A549 (cell line): ENCODE measurements around the gene CD83. TPM values are rescaled to one million over a fixed set of nuclear protein-coding genes. Genes with fewer than 3 reads are reported as not detected.

Experiments used
- ATAC-seq, 2 experiments: fragments of 200-7000 bp in 1 of 2; fragments of >200 bp in 1 of 2; cut with Nextera tagmentation in 1 of 2; cut with Tn5 transposase in 1 of 2; 3 replicates each; pipeline versions ENCODE4 v1.8.0 to v1.9.1; 2018 to 2020; ENCODE audit warnings: mild to moderate bottlenecking in 1 of 2, moderate library complexity in 1 of 2
- CTCF ChIA-PET: fragments of 300-600 bp; sonication (Branson Sonifier 250); formaldehyde crosslinking; extraction: SDS; loops from one replicate; lab custom pipeline; 2021; ENCODE audit warnings: antibody characterized with exemption, inconsistent platforms; lab: Yijun Ruan, JAX
- POLR2A ChIA-PET: fragments of 350-600 bp; formaldehyde crosslinking; extraction: SDS; loops from one replicate; lab custom pipeline; 2021; ENCODE audit warnings: antibody characterized with exemption, inconsistent platforms; lab: Yijun Ruan, JAX
- DNase-seq, 2 experiments: peaks; one replicate each; pipeline versions ENCODE4 v3.0.0 to v3.0.0-alpha.2; 2011 to 2016; ENCODE audit warnings: low read depth in 1 of 2, low spot score in 1 of 2
- FAIRE-seq: peaks from 2 replicates; lab custom pipeline; 2011; peaks lifted over from hg19 to GRCh38; lab: Jason Lieb, UNC
- H3K27ac ChIP-seq, 2 experiments: fragments of >200 bp; sonication (Bioruptor Twin); formaldehyde crosslinking; 3 replicates each; pipeline ENCODE4 v1.5.1; 2016 to 2017
- H3K4me1 ChIP-seq: fragments of >200 bp; sonication (Bioruptor Twin); formaldehyde crosslinking; 3 replicates; pipeline ENCODE4 v1.6.1; 2016
- H3K4me2 ChIP-seq: fragments of >200 bp; sonication (Bioruptor Twin); formaldehyde crosslinking; 3 replicates; pipeline ENCODE4 v1.6.1; 2016
- H3K4me3 ChIP-seq: fragments of >200 bp; sonication (Bioruptor Twin); formaldehyde crosslinking; 3 replicates; pipeline ENCODE4 v1.5.1; 2016
- H3K9me3 ChIP-seq: fragments of >200 bp; sonication (Bioruptor Twin); formaldehyde crosslinking; 3 replicates; pipeline ENCODE4 v1.6.1; 2016
- ESRRA ChIP-seq: fragments of 150-350 bp; IDR thresholded peaks from 2 replicates; pipeline ENCODE4 v1.6.1; 2014; ENCODE audit warnings: mild to moderate bottlenecking, low read length, borderline replicate concordance
- KDM1A ChIP-seq: fragments of 200-600 bp; sonication (generic); IDR thresholded peaks from 2 replicates; pipeline ENCODE4 v1.6.1; 2016; ENCODE audit warnings: low read depth, mild to moderate bottlenecking
- MYC ChIP-seq: IDR thresholded peaks from 2 replicates; pipeline ENCODE4 v1.6.1; 2012; ENCODE audit warnings: mild to moderate bottlenecking, inconsistent platforms, low read length, improper control_type of control experiment, borderline replicate concordance
- NFE2L2 ChIP-seq: fragments of 150-350 bp; conservative IDR thresholded peaks from 2 replicates; pipeline ENCODE4 v1.6.1; 2014; ENCODE audit warnings: low read length
- NR3C1 ChIP-seq: fragments of >200 bp; sonication (Bioruptor Twin); formaldehyde crosslinking; IDR thresholded peaks from 3 replicates; pipeline ENCODE4 v1.6.1; 2017
- POLR2A ChIP-seq: IDR thresholded peaks from 2 replicates; pipeline ENCODE4 v1.6.1; 2012; ENCODE audit warnings: mild to moderate bottlenecking, low read length
- RARB ChIP-seq: fragments of 250-450 bp; sonication (Bioruptor Pico); IDR thresholded peaks from 2 replicates; pipeline ENCODE4 v1.8.0; 2021; ENCODE audit warnings: mild to moderate bottlenecking, moderate library complexity
- RCOR1 ChIP-seq: fragments of 150-350 bp; IDR thresholded peaks from 2 replicates; pipeline ENCODE4 v1.6.1; 2014; ENCODE audit warnings: antibody characterized with exemption, low read length, low read depth
- RNF2 ChIP-seq: fragments of 200-600 bp; sonication (generic); IDR thresholded peaks from 2 replicates; pipeline ENCODE4 v1.6.1; 2016; ENCODE audit warnings: low read depth, mild to moderate bottlenecking, antibody characterized with exemption, moderate library complexity, borderline replicate concordance
- TFCP2L1 ChIP-seq: fragments of 250-450 bp; sonication (Bioruptor Pico); IDR thresholded peaks from 2 replicates; pipeline ENCODE4 v1.5.0; 2021; ENCODE audit warnings: mild to moderate bottlenecking
- TP53 ChIP-seq: fragments of 250-450 bp; sonication (Bioruptor Pico); IDR thresholded peaks from 2 replicates; pipeline ENCODE4 v1.5.0; 2021; ENCODE audit warnings: mild to moderate bottlenecking, moderate library complexity
- ZFP36 ChIP-seq: fragments of 450-650 bp; IDR thresholded peaks from 2 replicates; pipeline ENCODE4 v1.6.1; 2014; ENCODE audit warnings: borderline replicate concordance; ENCODE audit not compliant: partially characterized antibody
- ZNF302 ChIP-seq: fragments of 250-450 bp; sonication (Bioruptor Pico); IDR thresholded peaks from 2 replicates; pipeline ENCODE4 v1.9.0; 2021; ENCODE audit warnings: inconsistent platforms, mild to moderate bottlenecking, moderate library complexity
- WGBS: methylation state at CpG from one replicate; pipeline ENCODE4 v1.1.6; 2017; ENCODE audit errors: missing lambda C conversion rate; 5-methylcytosine and 5-hydroxymethylcytosine counted together
- polyA plus RNA-seq, 4 experiments: library from polyadenylated mRNA; depleted of rRNA in 3 of 4; stranded (reverse); fragments of >200 nt; fragmentation: RNase III in 1 of 4; extraction: RNeasy Plus Mini Kit Qiagen cat#74134 plus additional on column Dnase treatment in 1 of 4; gene quantifications; 2 replicates in 3 of 4; 3 replicates in 1 of 4; pipeline ENCODE4 v1.2.3, GENCODE V29; 2011 to 2017
- TF ChIP-seq, protein P1 (sequence below): fragments of >200 bp; sonication (Bioruptor Twin); formaldehyde crosslinking; IDR thresholded peaks from 3 replicates; pipeline ENCODE4 v1.5.1; 2016
- TF ChIP-seq, protein P2 (sequence below): fragments of 200-600 bp; sonication (generic); IDR thresholded peaks from 2 replicates; pipeline ENCODE4 v1.6.1; 2016; ENCODE audit warnings: antibody characterized with exemption, mild to moderate bottlenecking, moderate library complexity
- TF ChIP-seq, protein P3 (sequence below): fragments of 250-450 bp; sonication (Bioruptor Pico); IDR thresholded peaks from 2 replicates; pipeline ENCODE4 v1.5.0; 2021; ENCODE audit warnings: mild to moderate bottlenecking, moderate library complexity, borderline replicate concordance
- TF ChIP-seq, protein P4 (sequence below): fragments of 250-450 bp; sonication (Bioruptor Pico); IDR thresholded peaks from 2 replicates; pipeline ENCODE4 v1.5.0; 2020; ENCODE audit warnings: low read depth, mild to moderate bottlenecking, moderate library complexity
- TF ChIP-seq, protein P5 (sequence below): fragments of 450-650 bp; IDR thresholded peaks from 2 replicates; pipeline ENCODE4 v1.6.1; 2014; ENCODE audit warnings: antibody characterized with exemption

CD83 gene
- polyA plus RNA-seq, 2 of the 4 experiments (the other 2 are of a cell fraction), result 0.79 to 0.94 TPM

DNA sequence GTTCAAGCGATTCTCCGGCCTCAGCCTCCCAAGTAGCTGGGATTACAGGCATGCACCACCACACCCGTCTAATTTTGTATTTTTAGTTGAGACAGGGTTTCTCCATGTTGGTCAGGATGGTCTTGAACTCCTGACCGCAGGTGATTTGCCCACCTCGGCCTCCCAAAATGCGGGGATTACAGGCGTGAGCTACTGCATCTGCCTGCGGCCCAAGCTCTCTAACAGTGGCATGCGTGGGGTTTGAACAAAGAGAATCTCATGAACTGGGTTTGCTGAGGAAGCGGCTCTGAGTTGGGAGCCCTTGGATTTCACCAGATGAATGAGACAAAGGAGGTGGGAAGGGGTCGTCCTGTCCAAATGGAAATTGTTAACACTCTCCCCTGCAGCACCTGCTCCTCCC, 33.2 kb upstream of the CD83 start:
- WGBS, result 70% methylated on average over 11 of the region's 11 CpGs
- no peaks in the 10 kb centered on the region for H3K9me3 ChIP-seq
- TF ChIP-seq, protein P1, sequence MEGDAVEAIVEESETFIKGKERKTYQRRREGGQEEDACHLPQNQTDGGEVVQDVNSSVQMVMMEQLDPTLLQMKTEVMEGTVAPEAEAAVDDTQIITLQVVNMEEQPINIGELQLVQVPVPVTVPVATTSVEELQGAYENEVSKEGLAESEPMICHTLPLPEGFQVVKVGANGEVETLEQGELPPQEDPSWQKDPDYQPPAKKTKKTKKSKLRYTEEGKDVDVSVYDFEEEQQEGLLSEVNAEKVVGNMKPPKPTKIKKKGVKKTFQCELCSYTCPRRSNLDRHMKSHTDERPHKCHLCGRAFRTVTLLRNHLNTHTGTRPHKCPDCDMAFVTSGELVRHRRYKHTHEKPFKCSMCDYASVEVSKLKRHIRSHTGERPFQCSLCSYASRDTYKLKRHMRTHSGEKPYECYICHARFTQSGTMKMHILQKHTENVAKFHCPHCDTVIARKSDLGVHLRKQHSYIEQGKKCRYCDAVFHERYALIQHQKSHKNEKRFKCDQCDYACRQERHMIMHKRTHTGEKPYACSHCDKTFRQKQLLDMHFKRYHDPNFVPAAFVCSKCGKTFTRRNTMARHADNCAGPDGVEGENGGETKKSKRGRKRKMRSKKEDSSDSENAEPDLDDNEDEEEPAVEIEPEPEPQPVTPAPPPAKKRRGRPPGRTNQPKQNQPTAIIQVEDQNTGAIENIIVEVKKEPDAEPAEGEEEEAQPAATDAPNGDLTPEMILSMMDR, result no peak
- no peak for TF ChIP-seq NR3C1
- TF ChIP-seq TFCP2L1 (CRISPR knock-in tag), result no peak
- no peak for TF ChIP-seq KDM1A
- TF ChIP-seq, protein P2, sequence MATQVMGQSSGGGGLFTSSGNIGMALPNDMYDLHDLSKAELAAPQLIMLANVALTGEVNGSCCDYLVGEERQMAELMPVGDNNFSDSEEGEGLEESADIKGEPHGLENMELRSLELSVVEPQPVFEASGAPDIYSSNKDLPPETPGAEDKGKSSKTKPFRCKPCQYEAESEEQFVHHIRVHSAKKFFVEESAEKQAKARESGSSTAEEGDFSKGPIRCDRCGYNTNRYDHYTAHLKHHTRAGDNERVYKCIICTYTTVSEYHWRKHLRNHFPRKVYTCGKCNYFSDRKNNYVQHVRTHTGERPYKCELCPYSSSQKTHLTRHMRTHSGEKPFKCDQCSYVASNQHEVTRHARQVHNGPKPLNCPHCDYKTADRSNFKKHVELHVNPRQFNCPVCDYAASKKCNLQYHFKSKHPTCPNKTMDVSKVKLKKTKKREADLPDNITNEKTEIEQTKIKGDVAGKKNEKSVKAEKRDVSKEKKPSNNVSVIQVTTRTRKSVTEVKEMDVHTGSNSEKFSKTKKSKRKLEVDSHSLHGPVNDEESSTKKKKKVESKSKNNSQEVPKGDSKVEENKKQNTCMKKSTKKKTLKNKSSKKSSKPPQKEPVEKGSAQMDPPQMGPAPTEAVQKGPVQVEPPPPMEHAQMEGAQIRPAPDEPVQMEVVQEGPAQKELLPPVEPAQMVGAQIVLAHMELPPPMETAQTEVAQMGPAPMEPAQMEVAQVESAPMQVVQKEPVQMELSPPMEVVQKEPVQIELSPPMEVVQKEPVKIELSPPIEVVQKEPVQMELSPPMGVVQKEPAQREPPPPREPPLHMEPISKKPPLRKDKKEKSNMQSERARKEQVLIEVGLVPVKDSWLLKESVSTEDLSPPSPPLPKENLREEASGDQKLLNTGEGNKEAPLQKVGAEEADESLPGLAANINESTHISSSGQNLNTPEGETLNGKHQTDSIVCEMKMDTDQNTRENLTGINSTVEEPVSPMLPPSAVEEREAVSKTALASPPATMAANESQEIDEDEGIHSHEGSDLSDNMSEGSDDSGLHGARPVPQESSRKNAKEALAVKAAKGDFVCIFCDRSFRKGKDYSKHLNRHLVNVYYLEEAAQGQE, result no peak
- TF ChIP-seq, protein P3, sequence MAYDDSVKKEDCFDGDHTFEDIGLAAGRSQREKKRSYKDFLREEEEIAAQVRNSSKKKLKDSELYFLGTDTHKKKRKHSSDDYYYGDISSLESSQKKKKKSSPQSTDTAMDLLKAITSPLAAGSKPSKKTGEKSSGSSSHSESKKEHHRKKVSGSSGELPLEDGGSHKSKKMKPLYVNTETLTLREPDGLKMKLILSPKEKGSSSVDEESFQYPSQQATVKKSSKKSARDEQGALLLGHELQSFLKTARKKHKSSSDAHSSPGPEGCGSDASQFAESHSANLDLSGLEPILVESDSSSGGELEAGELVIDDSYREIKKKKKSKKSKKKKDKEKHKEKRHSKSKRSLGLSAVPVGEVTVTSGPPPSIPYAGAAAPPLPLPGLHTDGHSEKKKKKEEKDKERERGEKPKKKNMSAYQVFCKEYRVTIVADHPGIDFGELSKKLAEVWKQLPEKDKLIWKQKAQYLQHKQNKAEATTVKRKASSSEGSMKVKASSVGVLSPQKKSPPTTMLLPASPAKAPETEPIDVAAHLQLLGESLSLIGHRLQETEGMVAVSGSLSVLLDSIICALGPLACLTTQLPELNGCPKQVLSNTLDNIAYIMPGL (CRISPR knock-in tag), result no peak
- no peak for TF ChIP-seq RCOR1
- TF ChIP-seq POLR2A, result no peak
- TF ChIP-seq RARB (CRISPR knock-in tag), result no peak
- TF ChIP-seq ZNF302 (CRISPR knock-in tag), result no peak
- TF ChIP-seq, protein P4, sequence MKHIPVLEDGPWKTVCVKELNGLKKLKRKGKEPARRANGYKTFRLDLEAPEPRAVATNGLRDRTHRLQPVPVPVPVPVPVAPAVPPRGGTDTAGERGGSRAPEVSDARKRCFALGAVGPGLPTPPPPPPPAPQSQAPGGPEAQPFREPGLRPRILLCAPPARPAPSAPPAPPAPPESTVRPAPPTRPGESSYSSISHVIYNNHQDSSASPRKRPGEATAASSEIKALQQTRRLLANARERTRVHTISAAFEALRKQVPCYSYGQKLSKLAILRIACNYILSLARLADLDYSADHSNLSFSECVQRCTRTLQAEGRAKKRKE (CRISPR knock-in tag), result no peak
- no peak for TF ChIP-seq ZFP36
- TF ChIP-seq, all 56 proteins: peak for 0
- DNase-seq, result no peak
- POLR2A ChIA-PET, result no interaction called here
- Histone ChIP-seq H3K4me1 (no peaks in the 10 kb centered on the region), H3K27ac (no peak overlapping the region), H3K4me2 (no peak overlapping the region), H3K4me3 (no peak overlapping the region)
- no peak for ATAC-seq
- CTCF ChIA-PET, result no interaction called here
- FAIRE-seq, result no peak

DNA sequence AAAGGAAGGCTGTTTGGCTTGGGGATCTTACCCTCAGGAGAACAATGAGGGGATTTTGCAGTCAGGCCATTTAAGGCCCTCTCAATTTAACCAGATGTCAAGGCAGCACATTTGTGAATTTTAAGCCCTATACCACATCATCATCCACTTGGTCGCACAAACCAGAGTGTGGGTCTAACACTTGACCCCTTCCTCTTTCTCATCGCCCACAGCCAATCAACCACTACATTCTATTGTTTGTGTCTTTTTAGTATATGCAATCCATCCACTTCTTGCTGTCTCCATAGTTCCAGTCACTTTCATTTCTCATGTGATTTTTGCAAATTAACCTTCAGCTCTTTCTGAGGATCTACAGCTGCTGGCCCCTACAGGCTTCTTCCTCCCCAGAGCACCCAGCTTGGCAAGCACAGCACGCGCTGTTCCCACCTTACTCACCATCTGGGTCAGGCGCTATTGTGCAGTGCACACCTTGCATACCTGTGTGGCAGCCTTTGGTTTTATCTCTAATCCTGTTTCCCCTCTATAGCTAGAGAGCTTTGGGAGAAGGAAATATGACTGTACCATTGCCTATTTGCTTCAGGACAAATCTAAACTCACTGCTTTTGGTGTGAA, 32.3 kb upstream of the CD83 start:
- H3K4me1 ChIP-seq, result no peaks in the 10 kb centered on the region
- no peak for ATAC-seq
- DNase-seq, result no peak
- H3K4me3 ChIP-seq, result no peak overlapping the region
- H3K4me2 ChIP-seq, result no peak overlapping the region
- POLR2A ChIA-PET, result no interaction called here
- CTCF ChIA-PET, result interaction anchor here (1.6 kb wide), 1 partner anchor 17 kb away, joined by 3 read pairs; no protein-coding TSS in a partner anchor
- no peak overlapping the region for H3K27ac ChIP-seq
- FAIRE-seq, result no peak
- 82% methylated on average over 5 of the region's 5 CpGs for WGBS
- H3K9me3 ChIP-seq, result no peaks in the 10 kb centered on the region
- no peak for TF ChIP-seq NFE2L2
- no peak for TF ChIP-seq ESRRA
- TF ChIP-seq, protein P5, sequence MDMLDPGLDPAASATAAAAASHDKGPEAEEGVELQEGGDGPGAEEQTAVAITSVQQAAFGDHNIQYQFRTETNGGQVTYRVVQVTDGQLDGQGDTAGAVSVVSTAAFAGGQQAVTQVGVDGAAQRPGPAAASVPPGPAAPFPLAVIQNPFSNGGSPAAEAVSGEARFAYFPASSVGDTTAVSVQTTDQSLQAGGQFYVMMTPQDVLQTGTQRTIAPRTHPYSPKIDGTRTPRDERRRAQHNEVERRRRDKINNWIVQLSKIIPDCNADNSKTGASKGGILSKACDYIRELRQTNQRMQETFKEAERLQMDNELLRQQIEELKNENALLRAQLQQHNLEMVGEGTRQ, result no peak
- no peak for TF ChIP-seq RNF2
- no peak for TF ChIP-seq TP53 (CRISPR knock-in tag)
- no peak for TF ChIP-seq MYC
- TF ChIP-seq, protein P4 (CRISPR knock-in tag), result no peak
